Measurements from ENCODE around the gene CBFA2T2. TPM values are rescaled to one million over a fixed set of nuclear protein-coding genes. Genes with fewer than 3 reads are reported as not detected.

CBFA2T2 gene
- total and polyA plus RNA-seq, 2 experiments from 2014 or later: 29.2 to 33.1 TPM

- H3K27me3 ChIP-seq: no peaks in the 10 kb centered on the region
- H3K4me1 ChIP-seq (ENCODE audit: insufficient read depth): peaks cover 24% of the 10 kb centered on the region
- 97% methylated on average over 4 of the region's 4 CpGs for WGBS (ENCODE audit: low lambda C conversion rate, missing lambda C conversion rate)
- peak overlapping the region; percentile 1 for H3K27ac ChIP-seq
- TF ChIP-seq EZH2 (IDR thresholded peaks at IDR 0.05; ENCODE audit: borderline replicate concordance) (no peak), CTCF (IDR thresholded peaks at IDR 0.05; ENCODE audit: poor library complexity) (no peak), EZH2phosphoT487 (IDR thresholded peaks at IDR 0.05; ENCODE audit: low read depth, severe bottlenecking, unreplicated experiment) (no peak)
- H3K79me2 ChIP-seq: peaks cover 97% of the 10 kb centered on the region
- H4K20me1 ChIP-seq (ENCODE audit: insufficient read depth, poor library complexity, severe bottlenecking): peaks cover 13% of the 10 kb centered on the region
- no peaks in the 10 kb centered on the region for H3K9me3 ChIP-seq (ENCODE audit: low read depth)
- no peak for DNase-seq (ENCODE audit: low spot score)
- H3K4me3 ChIP-seq: no peak overlapping the region
- no peaks in the 10 kb centered on the region for H3K36me3 ChIP-seq (replicated peaks; ENCODE audit: insufficient read depth, low read depth)
- H3K4me2 ChIP-seq: peak overlapping the region; percentile 29
- no peaks in the 10 kb centered on the region for H3K9me2 ChIP-seq (replicated peaks; ENCODE audit: insufficient read depth)
- H2AFZ ChIP-seq: no peak overlapping the region
These were observed 78.1 kb downstream of the CBFA2T2 start for GRCh38 chr20:33567949-33568348.

GRCh38 chr20:33568378-33568777 lies 78.5 kb downstream of the CBFA2T2 start:
- Histone ChIP-seq H3K79me2 (peaks cover 97% of the 10 kb centered on the region), H3K4me3 (no peak overlapping the region), H3K9me2 (replicated peaks; ENCODE audit: insufficient read depth) (no peaks in the 10 kb centered on the region), H3K9me3 (ENCODE audit: low read depth) (no peaks in the 10 kb centered on the region), H4K20me1 (ENCODE audit: insufficient read depth, poor library complexity, severe bottlenecking) (peaks cover 12% of the 10 kb centered on the region), H3K27ac (peak overlapping the region; percentile 1), H2AFZ (no peak overlapping the region), H3K27me3 (no peaks in the 10 kb centered on the region), H3K4me2 (peak overlapping the region; percentile 29), H3K36me3 (replicated peaks; ENCODE audit: insufficient read depth, low read depth) (no peaks in the 10 kb centered on the region), H3K4me1 (ENCODE audit: insufficient read depth) (peaks cover 24% of the 10 kb centered on the region)
- TF ChIP-seq EZH2phosphoT487 (IDR thresholded peaks at IDR 0.05; ENCODE audit: low read depth, severe bottlenecking, unreplicated experiment) (no peak), CTCF (IDR thresholded peaks at IDR 0.05; ENCODE audit: poor library complexity) (no peak), EZH2 (IDR thresholded peaks at IDR 0.05; ENCODE audit: borderline replicate concordance) (no peak)
- DNase-seq (ENCODE audit: low spot score): peak; percentile 47
- 46% methylated on average over 9 of the region's 9 CpGs for WGBS (ENCODE audit: low lambda C conversion rate, missing lambda C conversion rate)

- Histone ChIP-seq H3K9me3 (ENCODE audit: low read depth) (no peaks in the 10 kb centered on the region), H3K4me2 (peak overlapping the region; percentile 29), H3K9me2 (replicated peaks; ENCODE audit: insufficient read depth) (no peaks in the 10 kb centered on the region), H3K36me3 (replicated peaks; ENCODE audit: insufficient read depth, low read depth) (no peaks in the 10 kb centered on the region), H4K20me1 (ENCODE audit: insufficient read depth, poor library complexity, severe bottlenecking) (peaks cover 7% of the 10 kb centered on the region), H3K4me1 (ENCODE audit: insufficient read depth) (peaks cover 24% of the 10 kb centered on the region), H2AFZ (no peak overlapping the region), H3K27ac (no peak overlapping the region), H3K79me2 (peaks cover 97% of the 10 kb centered on the region), H3K27me3 (no peaks in the 10 kb centered on the region), H3K4me3 (no peak overlapping the region)
- 53% methylated on average over 3 of the region's 3 CpGs for WGBS (ENCODE audit: low lambda C conversion rate, missing lambda C conversion rate)
- DNase-seq (ENCODE audit: low spot score): no peak
- TF ChIP-seq EZH2phosphoT487 (IDR thresholded peaks at IDR 0.05; ENCODE audit: low read depth, severe bottlenecking, unreplicated experiment) (no peak), CTCF (IDR thresholded peaks at IDR 0.05; ENCODE audit: poor library complexity) (no peak), EZH2 (IDR thresholded peaks at IDR 0.05; ENCODE audit: borderline replicate concordance) (no peak)
These were observed 79.2 kb downstream of the CBFA2T2 start for GRCh38 chr20:33568868-33569801.

Measured in hepatocyte (in vitro differentiated cells).